ENCODE results near the gene S100A6.
"Not testable (repeated sequence)": the region's sequence is repeated elsewhere in the genome, so short reads cannot be mapped to it uniquely, and the experiment has no call there.

Gene S100A6

DNA sequence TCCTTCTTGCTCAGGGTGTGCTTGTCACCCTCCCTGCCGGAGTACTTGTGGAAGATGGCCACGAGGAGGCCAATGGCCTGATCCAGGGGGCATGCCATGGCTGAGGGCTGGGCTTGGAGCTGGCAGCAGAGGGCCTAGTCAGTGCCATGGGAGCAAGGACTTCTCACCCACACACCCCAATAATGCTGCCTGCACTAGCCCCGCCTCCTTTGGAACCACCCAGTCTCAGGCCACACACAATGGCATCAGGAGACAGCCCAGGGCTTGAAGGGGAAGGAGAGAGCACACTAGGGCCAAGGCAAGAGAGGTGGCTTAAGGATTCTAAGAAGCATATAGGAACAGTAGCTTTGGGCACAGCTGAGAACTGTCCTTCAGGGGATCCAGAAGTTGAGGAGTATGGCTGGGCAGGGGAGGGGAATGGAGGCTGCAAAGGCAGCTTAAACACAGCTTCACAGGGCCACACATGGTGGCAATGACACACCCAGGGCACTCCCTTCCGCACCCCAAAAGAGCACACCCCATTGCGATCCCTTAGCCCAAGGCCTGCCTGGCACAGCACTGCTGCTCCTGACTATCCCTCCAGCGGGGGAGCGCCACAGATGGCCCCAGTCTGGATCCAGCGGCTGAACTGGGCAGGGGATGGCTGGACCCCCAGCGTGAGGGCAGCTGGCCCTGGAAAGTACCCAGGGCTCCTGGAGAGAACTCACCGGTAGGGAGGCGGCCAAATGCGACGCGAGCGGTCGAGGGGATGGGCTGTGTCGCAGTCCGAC lies at the start of gene S100A6:
Gene S100A6, minus strand, starts transcription at position 750 of the 770 bp plus-strand sequence. Its CDS starts 652 bp downstream, at position 98.
- peak within 1 kb of the TSS; percentile 74 for H3K4me3 ChIP-seq (ENCODE audit: low read depth, low read length)
- DNase-seq (ENCODE audit: low read depth) = no peak

DNA sequence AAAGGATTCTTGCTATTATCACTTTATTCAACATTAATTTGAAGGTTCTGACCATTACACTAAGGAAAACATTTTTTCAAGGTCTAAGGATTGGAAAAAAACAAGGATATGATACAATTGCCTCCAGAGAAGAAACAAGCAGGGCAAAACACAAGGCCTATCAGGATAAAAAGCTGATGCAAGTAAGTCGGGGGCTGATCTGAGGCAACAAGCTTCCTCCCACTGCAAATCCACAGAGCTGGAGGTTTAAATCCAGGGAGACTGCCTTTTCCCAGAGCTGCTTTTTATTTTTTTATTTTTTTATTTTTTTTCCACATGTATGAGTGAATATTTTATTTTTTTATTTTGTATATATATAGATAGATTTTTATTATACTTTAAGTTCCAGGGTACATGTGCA lies 49.2 kb upstream of the S100A6 start:
- no peak for DNase-seq (ENCODE audit: low read depth)
- no peak overlapping the region for H3K4me3 ChIP-seq (ENCODE audit: low read depth, low read length)

DNA sequence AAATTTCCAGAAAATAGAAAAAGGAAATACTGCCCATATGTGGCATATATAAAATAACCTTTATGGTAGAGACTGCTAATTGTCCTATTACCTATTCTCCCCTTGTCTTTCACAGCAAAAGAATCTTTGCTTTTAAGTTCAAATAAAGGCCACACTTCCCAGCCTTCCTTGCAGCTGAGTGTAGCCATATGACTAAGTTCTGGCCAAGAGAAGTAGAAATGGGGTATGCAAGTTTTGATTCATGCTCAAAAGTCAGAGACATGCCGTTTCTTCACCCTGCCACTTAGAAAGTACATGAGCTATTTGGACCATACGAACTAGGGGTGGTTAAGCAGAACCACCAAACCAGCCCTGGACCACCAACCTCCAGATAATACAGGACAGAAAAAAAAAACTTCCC lies 48.2 kb upstream of the S100A6 start:
- DNase-seq (ENCODE audit: low read depth) = no peak
- no peak overlapping the region for H3K4me3 ChIP-seq (ENCODE audit: low read depth, low read length)

DNA sequence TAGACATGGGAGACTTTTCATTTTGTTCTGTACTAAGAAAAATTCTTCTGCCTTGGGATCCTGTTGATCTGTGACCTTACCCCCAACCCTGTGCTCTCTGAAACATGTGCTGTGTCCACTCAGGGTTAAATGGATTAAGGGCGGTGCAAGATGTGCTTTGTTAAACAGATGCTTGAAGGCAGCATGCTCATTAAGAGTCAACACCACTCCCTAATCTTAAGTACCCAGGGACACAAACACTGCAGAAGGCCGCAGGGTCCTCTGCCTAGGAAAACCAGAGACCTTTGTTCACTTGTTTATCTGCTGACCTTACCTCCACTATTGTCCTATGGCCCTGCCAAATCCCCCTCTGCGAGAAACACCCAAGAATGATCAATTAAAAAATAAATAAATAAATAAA lies 47.7 kb upstream of the S100A6 start:
- not testable (repeated sequence) for DNase-seq (ENCODE audit: low read depth); H3K4me3 ChIP-seq (ENCODE audit: low read depth, low read length)

DNA sequence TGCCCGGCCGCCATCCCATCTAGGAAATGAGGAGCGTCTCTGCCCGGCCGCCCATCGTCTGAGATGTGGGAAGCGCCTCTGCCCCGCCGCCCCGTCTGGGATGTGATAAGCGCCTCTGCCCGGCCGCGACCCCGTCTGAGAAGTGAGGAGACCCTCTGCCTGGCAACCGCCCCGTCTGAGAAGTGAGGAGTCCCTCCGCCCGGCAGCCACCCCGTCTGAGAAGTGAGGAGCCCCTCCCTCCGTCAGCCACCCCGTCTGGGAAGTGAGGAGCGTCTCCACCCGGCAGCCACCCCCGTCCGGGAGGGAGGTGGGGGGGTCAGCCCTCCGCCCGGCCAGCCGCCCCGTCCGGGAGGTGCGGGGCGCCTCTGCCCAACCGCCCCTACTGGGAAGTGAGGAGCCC lies 47.0 kb upstream of the S100A6 start:
- not testable (repeated sequence) for DNase-seq (ENCODE audit: low read depth); H3K4me3 ChIP-seq (ENCODE audit: low read depth, low read length)

DNA sequence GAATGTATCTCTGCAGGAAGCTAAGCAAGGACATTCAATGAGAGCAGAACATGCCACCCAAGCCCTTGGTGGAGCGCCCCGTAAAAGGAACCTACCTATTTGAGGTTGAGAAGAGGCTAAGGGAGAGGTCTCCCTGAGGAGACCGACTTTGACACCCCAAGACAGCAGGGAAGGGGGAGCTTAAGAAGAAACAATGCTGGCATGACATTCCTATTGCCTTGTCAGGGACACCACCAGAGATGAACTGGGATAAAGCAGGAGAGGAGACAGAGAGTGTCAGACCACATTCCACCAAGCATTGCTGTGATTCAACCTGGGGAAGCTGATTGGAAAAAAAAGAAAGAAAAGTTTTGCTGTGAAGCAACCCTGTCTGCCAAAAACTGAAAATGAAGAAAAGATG lies 43.1 kb upstream of the S100A6 start:
- H3K4me3 ChIP-seq (ENCODE audit: low read depth, low read length) = no peak overlapping the region
- DNase-seq (ENCODE audit: low read depth) = no peak

DNA sequence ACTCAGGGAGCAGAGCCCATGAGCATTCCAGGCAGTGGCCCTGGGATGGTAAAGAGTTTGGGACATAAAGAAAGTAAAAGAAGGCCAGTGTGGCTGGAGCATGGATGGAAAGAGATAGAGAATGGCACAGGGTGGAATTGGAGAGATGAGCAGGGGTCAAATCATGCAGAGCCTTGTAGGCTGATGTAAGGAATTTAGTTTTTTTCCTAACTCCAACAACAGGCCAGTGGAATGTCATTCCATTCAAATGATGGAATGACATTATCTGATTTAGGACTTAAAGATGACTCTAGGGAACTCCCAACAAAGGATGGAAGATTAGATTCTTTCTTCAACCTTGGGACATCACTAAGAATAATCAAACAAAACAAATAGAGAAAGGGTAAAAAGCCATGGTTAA lies 42.7 kb upstream of the S100A6 start:
- DNase-seq (ENCODE audit: low read depth) = no peak
- H3K4me3 ChIP-seq (ENCODE audit: low read depth, low read length) = no peak overlapping the region

DNA sequence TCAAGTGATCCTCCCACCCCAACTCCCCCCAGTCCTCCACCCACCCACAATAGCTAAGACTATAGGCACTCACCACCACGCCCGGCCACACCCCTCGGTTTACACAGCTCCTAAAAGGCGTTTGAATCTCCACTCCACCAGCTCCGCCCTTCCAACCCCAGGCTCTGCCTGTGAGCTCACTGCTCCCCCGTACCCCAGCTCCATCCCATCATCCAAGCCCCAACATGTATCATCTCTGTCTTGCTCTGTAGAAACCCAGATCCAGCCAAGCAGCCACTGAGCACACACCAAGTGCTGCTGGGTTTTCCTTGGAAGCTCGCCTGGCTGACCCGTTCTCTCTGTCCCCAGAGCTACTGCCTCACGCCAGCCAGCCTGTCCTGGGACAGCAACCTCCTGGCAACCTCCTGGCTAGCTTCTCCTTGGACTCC lies 41.8 kb upstream of the S100A6 start:
- H3K4me3 ChIP-seq (ENCODE audit: low read depth, low read length) = no peak overlapping the region
- no peak for DNase-seq (ENCODE audit: low read depth)

DNA sequence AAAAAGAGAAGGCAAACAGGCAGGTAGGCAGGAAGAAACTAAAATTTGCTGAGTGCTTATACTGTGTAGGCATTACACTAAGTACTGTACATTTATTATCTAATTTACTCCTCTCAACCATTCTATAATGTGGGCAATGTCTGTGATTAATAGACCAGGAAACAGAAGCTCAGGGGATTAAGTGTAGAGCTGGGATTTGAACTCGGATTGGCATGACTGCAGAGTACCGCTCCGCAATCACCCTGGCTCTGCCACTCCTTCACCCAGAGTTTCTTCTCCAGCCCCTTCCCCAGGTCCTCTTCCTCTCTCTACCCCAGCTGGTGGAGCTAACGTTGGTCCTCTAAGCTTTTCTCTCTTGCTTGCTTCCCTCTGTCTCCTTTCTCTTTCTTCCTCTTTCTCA lies 41.3 kb upstream of the S100A6 start:
- DNase-seq (ENCODE audit: low read depth) = no peak
- no peak overlapping the region for H3K4me3 ChIP-seq (ENCODE audit: low read depth, low read length)

DNA sequence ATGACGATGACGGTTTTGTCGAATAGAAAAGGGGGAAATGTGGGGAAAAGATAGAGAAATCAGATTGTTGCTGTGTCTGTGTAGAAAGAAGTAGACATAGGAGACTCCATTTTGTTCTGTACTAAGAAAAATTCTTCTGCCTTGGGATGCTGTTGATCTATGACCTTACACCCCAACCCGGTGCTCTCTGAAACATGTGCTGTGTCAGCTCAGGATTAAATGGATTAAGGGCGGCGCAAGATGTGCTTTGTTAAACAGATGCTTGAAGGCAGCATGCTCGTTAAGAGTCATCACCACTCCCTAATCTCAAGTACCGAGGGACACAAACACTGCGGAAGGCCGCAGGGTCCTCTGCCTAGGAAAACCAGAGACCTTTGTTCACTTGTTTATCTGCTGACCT lies 39.7 kb upstream of the S100A6 start:
- H3K4me3 ChIP-seq (ENCODE audit: low read depth, low read length); DNase-seq (ENCODE audit: low read depth): not testable (repeated sequence)

DNA sequence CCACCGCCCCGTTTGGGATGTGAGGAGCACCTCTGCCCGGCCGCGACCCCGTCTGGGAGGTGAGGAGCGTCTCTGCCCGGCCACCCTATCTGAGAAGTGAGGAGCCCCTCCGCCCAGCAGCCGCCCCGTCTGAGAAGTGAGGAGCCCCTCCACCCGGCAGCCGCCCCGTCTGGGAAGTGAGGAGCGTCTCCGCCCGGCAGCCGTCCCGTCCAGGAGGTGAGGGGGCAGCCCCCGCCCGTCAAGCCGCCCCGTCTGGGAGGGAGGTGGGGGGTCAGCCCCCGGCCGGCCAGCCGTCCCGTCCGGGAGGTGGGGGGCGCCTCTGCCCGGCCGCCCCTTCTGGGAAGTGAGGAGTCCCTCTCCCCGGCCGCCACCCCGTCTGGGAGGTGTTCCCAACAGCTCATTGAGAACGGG lies 39.3 kb upstream of the S100A6 start:
- DNase-seq (ENCODE audit: low read depth); H3K4me3 ChIP-seq (ENCODE audit: low read depth, low read length): not testable (repeated sequence)

DNA sequence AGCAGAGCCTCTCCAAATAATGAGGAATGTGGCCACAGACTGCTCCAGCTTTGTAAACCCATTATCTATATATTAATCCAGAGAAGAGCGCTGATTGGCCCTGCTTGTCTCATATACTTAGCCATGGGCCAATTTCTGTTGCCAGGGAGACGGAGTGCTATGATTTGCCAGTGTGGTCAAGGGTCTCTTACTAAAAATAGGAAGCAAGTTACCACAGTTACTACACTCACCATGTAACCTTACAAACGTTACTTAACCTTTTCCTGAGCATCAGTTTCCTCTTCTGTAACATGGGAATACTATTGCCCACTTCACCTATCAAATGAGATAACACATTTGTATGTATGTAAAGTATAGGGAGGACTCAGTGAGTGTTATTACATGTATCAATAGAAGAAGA lies 37.6 kb upstream of the S100A6 start:
- H3K4me3 ChIP-seq (ENCODE audit: low read depth, low read length) = no peak overlapping the region
- no peak for DNase-seq (ENCODE audit: low read depth)

DNA sequence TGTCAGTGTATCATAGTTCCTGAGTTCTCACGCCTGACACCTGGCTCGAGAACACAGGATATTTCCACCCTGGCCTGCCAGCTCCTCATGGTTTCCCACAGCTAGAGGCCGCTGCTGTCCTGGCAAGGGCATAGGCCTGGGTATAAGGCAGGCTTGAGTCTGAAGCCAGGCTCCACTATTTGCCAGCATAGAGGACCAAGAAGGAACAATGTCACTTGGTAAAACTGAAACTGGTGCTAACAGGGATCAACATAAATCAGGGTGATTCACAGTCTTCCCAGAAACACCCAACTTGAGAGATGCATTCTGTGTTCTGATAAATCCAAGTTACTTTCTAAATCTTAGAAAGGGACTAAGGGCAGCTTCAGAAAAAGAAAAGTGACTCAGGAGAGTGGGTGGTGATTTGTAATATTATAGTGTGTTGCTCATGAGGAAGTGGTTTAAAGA lies 36.8 kb upstream of the S100A6 start:
- H3K4me3 ChIP-seq (ENCODE audit: low read depth, low read length) = no peak overlapping the region
- DNase-seq (ENCODE audit: low read depth) = peak; percentile 61

DNA sequence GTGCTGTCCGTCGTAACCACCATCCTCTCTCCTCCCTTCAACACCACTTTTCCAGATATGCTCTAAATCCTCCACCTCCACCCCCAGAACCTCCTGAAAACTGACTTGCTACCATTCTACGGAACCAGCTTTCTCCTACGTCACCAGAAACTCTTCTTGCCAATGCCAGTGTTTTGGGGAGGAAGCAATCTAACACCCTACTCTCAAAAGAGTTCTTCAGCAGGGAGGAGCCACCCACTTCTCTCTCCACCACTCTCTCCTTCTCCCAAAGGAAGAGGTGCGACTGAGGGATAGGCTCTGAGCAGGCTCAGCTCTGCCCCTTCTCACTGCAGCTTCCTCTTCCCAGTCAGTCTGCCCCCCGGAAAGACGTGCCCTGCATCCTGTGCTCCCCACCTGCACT lies 35.9 kb upstream of the S100A6 start:
- no peak for DNase-seq (ENCODE audit: low read depth)
- no peak overlapping the region for H3K4me3 ChIP-seq (ENCODE audit: low read depth, low read length)

DNA sequence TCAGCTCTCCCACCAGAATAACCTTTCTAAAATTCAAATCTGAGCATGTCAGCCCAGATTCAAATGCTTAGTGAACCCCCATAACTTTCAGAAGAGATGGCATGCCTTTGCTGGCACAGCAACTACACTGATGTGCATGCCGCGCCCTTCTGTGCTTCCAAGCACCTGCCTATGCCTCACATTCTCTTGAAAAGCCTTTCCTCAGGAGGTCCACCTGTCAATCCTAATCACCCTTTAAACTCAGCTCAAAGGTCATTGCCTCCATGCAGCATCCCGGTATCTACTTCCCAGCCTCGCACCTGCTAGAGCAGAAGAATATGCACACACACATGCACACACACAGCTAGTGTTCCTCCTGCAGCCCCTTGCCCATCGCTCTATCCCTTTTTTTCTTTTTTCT lies 35.1 kb upstream of the S100A6 start:
- H3K4me3 ChIP-seq (ENCODE audit: low read depth, low read length) = no peak overlapping the region
- no peak for DNase-seq (ENCODE audit: low read depth)

DNA sequence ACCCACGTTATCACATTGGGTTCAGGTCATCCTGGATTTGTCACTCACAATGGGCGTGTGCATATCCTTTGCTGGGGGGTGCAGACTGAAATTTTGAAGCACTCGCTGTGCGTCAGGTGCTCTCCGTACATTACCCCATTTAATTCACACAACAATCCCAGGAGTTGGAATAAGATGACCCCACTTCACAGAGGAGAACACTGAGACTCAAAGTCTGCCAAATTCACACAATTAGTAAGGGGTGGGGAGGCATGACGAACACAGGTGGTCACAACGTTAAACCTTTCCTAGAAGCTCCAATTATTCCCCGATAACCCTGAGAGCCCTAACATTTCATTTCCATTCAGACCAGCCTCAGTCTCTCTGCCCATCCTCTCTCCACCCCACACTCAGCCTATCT lies 33.7 kb upstream of the S100A6 start:
- no peak overlapping the region for H3K4me3 ChIP-seq (ENCODE audit: low read depth, low read length)

DNA sequence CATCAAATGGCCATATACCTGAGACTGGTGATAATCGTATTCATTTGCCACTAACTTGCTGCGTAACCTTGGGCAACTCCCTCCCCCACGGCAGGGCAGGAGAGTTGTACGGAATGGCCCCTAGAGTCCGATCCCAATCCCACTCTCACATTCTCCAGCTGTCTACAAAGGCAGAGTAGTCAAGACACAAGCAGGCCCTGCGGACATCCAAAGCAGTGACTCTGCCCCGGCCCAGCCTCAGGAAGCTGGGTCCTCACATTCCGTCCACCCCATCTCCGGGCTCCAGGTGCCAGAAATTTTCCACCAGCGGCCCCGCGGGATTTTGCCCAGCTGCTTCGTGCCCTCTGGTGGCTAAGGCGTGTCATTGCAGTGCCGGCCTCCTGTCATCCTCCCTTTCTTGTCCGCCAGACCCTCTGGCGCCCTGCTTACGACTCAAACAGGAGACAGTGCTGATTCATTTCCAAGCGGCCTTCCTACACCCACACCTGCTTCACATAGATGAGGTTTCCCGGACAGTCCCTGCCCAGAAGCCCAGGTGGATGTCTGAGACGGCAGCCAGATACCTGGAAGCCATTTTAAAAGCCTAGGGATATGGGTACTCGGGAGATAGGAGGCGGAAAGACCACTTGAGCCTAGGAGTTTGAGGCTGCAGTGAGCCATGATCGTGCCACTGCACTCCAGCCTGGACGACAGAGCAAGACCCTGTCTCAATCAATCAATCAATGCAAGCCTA lies 32.7 kb upstream of the S100A6 start:
- H3K4me3 ChIP-seq (ENCODE audit: low read depth, low read length) = no peak overlapping the region
- no peak for DNase-seq (ENCODE audit: low read depth)

More for the DNA sequence above, 33.7 kb upstream of the S100A6 start:
- no peak for DNase-seq (ENCODE audit: low read depth)

DNA sequence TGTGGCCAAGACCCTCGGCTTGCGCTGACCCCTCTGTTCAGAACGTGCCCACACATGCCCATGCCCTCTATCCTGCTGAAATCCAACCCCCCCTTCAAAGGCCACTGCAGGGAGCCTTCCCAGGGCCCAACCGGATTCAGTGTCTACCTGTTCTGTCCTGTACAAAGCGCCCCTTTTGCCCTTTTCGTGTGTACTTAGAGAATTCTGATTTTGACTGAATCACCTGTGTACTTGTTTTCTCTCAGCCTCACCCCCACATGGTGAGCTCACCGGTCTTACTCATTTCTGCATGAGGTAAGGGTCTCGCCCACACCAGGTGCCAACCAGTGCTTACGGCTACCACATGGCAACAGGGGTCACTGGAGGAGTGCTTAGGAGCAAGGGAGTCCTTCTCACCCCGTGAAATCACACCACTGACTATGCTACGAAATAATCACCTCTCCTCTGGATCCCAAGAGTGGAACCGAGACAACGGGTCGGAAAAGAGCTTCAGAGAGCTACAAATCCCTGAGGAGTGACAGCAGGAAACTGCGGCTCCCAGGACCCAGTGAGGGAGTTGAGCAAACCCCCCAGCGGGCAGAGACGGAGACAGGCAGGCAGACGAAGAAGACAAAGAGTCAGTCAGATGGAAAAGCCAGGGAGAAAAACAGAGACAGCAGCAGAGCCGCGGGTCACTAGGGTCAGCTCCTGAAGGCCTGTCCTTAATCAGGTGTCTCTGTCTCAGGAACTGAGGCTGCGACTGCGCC lies 32.0 kb upstream of the S100A6 start:
- DNase-seq (ENCODE audit: low read depth) = no peak
- no peak overlapping the region for H3K4me3 ChIP-seq (ENCODE audit: low read depth, low read length)

DNA sequence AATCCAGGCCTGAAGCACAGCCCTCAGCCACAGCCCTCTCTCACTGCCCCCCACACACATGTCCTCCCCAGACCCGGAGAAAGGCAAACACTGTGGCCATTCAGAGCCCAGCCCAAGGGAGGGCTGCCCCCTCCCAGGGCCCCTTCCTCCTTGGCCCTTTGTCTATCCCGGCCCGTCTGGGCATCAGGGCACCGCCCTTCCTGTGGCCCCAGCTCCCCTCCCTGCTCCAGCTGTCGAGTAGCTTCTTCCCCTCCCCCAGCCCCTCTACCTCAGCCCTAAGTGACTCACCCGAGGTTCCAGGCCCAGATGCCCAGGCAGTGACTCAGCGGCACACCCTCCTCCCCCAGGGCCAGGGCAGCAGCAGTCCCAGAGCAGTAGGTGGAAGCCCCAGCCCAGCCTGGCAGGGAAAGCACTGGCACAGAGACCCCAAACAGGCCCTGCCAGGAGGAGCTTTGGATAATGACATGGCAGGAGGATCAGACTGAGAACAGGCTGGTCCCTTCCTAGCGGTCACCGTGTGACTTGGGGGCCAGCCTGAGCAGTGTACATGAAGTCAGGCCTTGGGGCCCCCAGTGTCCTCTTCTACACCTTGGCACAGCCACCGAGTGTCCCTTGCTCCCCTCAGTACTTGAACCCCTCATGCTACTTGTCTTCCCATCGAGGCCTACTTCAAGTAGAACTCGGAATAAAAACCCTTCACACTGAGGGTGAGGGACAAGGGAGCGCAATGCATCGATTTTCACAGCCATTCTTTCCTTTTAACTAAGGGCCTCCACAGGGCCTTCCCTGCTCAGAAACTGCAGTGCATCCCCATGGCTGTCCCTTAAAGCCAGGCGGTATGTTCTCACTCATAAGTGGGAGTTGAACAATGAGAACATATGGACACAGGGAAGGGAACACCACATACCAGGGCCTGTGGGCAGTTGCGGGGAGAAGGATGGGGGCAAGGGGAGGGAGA lies 30.9 kb upstream of the S100A6 start:
- DNase-seq (ENCODE audit: low read depth) = peak; percentile 96
- H3K4me3 ChIP-seq (ENCODE audit: low read depth, low read length) = no peak overlapping the region
